H1 (cell line): ENCODE data around the gene PRR5L. TPM values are rescaled to one million over a fixed set of nuclear protein-coding genes. Genes with fewer than 3 reads are reported as not detected.

Experiments
- ASH2L ChIP-seq: fragments of 200-600, 300-600 bp; sonication (generic); IDR thresholded peaks from one replicate; pipeline ENCODE4 v1.7.1; 2017; ENCODE audit warnings: low read length
- KDM4A ChIP-seq: IDR thresholded peaks from one replicate; pipeline ENCODE4 v1.7.1; 2012; ENCODE audit warnings: low read depth, mild to moderate bottlenecking, moderate library complexity, low read length, inconsistent platforms; ENCODE audit not compliant: severe bottlenecking
- PHF8 ChIP-seq: fragments of 200-600 bp; sonication (generic); conservative IDR thresholded peaks from 2 replicates; pipeline ENCODE4 v1.7.1; 2012; ENCODE audit warnings: low read depth, mild to moderate bottlenecking, inconsistent platforms, low read length, moderate library complexity
- POLR2A ChIP-seq, 2 experiments: IDR thresholded peaks; 1 replicate in 1 of 2; 2 replicates in 1 of 2; pipeline ENCODE4 v1.6.1; 2011; ENCODE audit warnings: low read depth in 2 of 2, low read length in 2 of 2, mild to moderate bottlenecking in 2 of 2; ENCODE audit errors: control extremely low read depth in 1 of 2
- SIX5 ChIP-seq: IDR thresholded peaks from 2 replicates; pipeline ENCODE4 v1.6.1; 2011; ENCODE audit warnings: mild to moderate bottlenecking, low read depth, low read length
- TAF7 ChIP-seq: optimal IDR thresholded peaks from 2 replicates; pipeline ENCODE3; 2011; ENCODE audit warnings: low read depth, mild to moderate bottlenecking, inconsistent platforms, low read length, moderate library complexity, borderline replicate concordance
- TEAD4 ChIP-seq: IDR thresholded peaks from 2 replicates; pipeline ENCODE4 v1.6.1; 2012; ENCODE audit warnings: low read depth, low read length, inconsistent platforms, mixed read lengths
- polyA plus RNA-seq, 7 experiments: library from polyadenylated mRNA; depleted of rRNA in 3 of 7; stranded (reverse) in 5 of 7; unstranded in 2 of 7; fragments of >200 nt in 5 of 7; fragments of 200-250 nt in 2 of 7; gene quantifications; 1 replicate in 5 of 7; 2 replicates in 1 of 7; 4 replicates in 1 of 7; pipeline versions ENCODE4 v1.2.1 to v1.2.3, GENCODE V29; 2011 to 2013; ENCODE audit warnings: missing spikeins in 2 of 7, mixed read lengths in 2 of 7
- total RNA-seq: library from RNA; stranded (reverse); fragmentation: NEBNext Ultra II Directional; extraction: Animal tissue kit (Norgen Biotek cat#: 25700); gene quantifications from 2 replicates; pipeline ENCODE4 v1.2.1, GENCODE V29; 2021

Gene PRR5L
- total and polyA plus RNA-seq, 2 of the 8 experiments (the other 6 are each of a cell fraction or from before 2014, with no cell fraction given) = 6.6 to 10.1 TPM

DNA sequence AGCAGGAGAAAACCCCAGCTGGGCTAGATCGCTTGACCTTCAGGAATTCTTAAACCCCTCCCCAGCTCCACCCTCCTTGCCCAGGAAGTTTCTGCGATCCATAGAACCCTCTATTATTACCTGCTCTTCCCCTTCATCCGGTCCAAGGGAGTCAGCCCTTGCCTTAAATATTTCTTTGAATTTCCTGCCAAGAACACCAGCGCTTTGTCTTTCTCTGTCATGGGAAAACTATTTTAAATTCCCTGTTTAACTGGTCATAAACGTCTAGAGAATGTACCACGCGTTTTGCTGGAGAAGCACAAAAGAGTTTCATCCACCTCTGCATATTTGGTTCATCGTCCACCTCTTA, 214.5 kb downstream of the PRR5L start (continued):
- no peak for TF ChIP-seq TEAD4
- TF ChIP-seq POLR2A (IDR thresholded peaks at IDR 0.05; ENCODE audit: control extremely low read depth in 1 of 2, low read depth in 2 of 2, low read length in 2 of 2) = no peak
- no peak for TF ChIP-seq SIX5
- no peak for TF ChIP-seq PHF8
- no peak for TF ChIP-seq TAF7
- TF ChIP-seq ASH2L = no peak
- no peak for TF ChIP-seq KDM4A
- TF ChIP-seq, all 59 proteins: peak for 0
